Activated CD8-positive, alpha-beta memory T cell treated with anti-CD3 and anti-CD28 coated beads for 1 hour (primary cell): ENCODE measurements around the gene PTDSS2.

Source experiments
- DNase-seq, 2 donors: peaks; one replicate each; pipeline ENCODE4 v3.0.0-alpha.2; 2020; ENCODE audit warnings: low read depth in 1 of 2; ENCODE audit errors: extremely low read depth in 1 of 2

The PTDSS2 gene

DNA sequence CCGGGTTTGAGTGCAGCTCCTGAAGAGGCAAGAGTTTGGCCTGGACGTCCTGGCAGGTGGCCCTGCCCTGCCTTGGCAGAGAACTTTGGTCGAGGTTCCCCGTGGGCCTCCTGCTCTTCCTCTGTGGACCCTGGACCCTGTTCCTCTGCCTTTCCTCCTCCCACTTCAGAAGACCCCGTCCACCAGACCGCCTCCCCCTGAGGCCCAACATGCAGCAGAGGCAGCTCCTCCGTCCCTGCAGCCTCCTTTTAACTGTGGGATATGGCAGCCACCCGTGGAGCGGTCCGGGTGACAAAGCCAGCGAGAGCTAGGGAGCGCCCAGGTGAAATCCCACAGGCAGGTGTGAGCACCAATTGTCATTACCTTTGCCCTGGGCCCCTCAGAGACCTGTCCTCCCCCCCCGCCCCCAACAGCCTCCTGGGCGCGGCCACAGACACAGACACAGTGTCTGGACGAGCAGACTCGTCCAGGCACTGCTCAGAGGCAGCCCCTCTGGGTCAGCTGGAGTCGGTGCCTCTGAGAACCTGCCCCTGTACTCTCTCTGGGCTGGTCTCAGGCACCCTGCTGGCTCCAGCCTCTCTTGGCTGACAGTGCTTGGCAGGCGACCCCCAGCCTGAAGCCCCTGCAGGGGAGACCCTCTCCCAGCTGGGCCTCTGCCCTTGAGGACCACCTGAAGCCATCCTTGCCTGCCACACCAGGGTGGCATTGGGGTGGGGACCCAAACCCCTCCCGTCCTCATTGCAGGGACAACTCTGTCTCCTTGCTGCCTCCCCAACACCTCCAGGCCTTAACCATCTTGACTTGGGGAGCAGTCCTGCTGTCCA lies 4.1 kb upstream of the PTDSS2 start:
- no peak for DNase-seq

DNA sequence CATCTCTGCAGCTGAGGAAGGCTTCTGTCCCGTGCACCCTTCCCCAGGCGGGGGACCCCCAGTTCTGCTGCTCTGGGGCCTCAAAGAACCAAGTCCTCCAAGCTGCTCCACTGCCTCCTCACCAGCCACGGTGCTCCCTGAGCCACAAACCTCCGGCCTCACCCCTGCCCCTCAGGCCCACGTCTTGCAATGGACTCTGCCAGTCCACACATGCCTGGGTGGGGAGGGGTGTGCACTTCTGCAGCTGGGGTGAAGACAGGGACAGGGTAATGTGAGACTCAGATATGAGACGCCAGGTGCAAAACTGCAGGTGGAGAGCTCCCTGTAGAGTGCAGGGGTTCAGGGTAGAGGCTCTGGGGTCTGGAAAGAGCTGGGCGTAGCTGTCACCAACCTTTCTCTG lies 3.2 kb upstream of the PTDSS2 start:
- no peak for DNase-seq

DNA sequence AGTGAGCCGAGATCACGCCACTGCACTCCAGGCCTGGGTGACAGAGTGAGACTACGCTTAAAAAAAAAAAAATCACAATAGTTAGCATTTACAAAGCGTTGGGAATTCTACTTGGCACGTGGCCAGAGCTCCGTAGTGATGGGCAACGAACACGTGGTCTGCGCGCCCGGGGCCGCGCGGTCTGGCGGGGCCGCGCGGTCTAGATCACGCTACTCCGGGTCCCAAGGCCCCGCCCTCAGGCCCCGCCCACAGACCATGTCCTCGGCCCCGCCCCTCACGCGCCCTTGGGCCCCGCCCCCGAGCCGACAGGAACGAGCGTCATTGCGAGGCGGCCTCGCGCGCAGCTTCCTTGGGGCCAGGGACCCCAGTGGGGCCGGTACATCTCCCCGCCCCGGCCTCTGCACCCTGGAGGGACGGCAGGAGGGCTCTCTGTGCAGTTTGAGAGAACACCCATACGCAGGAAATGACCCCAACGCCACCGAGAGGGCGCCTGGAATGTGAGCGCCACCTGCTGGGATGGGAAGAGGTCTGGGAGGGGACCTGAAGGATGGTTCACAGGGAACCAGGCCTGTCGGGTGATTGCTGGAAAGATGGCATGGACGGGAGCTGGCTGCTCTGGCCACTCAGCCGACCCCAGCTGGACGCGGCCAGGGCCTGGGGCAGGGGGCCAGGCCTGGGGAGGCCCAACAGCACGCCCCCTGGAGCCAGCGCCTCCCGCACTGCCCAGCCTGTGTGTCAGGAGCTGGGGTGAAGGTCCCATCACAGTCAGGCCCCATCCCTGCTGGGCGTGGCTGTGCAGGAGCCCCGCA lies 2.0 kb upstream of the PTDSS2 start:
- peak; percentile 79 to 96 for DNase-seq

GRCh38 chr11:450809-451451 lies 851 bp downstream of the PTDSS2 start:
- DNase-seq = peak; percentile 57 to 62

DNA sequence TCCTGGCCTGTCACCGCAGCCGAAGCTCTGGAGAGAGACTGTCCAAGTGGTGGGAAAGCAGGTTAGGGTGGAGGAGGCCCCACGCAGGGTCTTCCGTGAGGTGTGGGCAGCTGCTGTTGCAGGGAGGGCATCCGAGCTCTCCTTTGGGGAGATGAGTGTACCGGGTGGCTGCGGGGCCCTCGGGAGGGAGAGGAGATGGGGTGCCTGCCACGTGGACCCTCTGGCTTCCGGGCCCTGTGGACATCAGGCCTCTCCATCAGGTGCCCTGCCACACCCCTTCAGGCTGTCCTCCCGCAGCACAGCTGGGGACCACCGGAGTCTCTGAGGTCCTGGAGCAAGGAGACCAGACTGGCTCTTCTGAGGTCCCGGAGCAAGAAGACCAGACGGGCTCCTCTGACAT lies 1.7 kb downstream of the PTDSS2 start:
- no peak for DNase-seq

- no peak for DNase-seq
Measured at GRCh38 chr11:452203-452744, 2.2 kb downstream of the PTDSS2 start.

GRCh38 chr11:452916-453527 lies 2.9 kb downstream of the PTDSS2 start:
- DNase-seq = no peak

- DNase-seq = no peak
Measured at GRCh38 chr11:453564-453963, 3.5 kb downstream of the PTDSS2 start.

GRCh38 chr11:454043-454442 lies 4.0 kb downstream of the PTDSS2 start:
- no peak for DNase-seq

GRCh38 chr11:454801-455565 lies 4.9 kb downstream of the PTDSS2 start:
- no peak for DNase-seq

GRCh38 chr11:455566-456147 lies 5.6 kb downstream of the PTDSS2 start:
- DNase-seq = no peak

DNA sequence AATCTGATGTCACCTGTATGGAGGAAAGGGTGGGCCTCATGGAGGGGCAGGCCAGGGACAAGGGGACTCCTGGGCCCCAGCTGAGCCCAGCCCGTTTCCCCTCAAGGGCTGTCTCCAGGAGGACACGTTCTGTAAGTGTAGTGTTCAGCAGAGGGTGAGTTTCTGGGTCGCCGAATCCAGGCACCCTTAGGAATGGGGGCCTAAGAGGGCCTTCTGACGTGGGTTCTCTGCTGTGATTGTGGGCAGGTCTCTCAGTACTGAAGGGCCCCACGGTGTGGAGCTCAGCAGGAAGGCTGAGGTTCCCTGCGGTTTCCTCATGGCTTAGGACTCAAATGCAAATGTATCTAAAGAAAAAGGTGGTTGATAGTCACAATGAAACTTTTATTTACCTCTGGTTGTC lies 6.5 kb downstream of the PTDSS2 start:
- no peak for DNase-seq

- DNase-seq = no peak
Measured at GRCh38 chr11:457111-457760, 7.2 kb downstream of the PTDSS2 start.

DNA sequence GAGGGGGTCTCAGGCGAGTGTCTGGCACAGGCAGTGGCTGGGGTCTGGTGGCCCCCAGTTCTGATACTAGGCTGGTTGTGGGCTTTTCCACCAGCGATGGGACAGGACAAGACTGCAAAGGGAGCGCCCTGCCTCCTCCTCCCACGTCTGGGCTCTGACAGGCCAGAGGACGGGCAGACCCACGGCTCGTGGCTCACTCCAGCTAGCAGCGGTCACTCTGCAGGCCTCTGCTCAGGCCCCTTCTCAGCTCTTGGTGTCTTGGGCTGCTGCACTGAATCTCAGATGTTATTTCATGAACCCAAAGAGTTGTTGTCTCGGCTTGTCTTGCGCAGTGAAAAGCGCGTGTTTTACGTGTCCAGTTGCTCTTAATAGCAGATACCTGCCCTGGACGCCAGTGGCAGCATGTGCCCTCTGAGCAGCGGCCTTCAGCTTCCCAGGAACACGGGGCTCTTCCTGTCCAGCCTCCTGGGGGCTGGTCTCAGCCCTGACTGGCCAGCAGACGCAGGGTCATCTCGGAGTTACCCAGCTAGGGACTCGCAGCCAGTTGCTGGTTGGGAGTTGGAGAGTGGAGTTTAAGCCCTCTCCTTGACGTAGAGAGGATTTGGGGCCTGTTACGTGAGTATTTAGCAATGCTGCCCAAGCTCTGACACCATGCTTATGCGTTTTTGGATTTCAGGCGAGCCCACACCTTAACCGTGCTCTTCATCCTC lies 9.6 kb downstream of the PTDSS2 start:
- no peak for DNase-seq

DNA sequence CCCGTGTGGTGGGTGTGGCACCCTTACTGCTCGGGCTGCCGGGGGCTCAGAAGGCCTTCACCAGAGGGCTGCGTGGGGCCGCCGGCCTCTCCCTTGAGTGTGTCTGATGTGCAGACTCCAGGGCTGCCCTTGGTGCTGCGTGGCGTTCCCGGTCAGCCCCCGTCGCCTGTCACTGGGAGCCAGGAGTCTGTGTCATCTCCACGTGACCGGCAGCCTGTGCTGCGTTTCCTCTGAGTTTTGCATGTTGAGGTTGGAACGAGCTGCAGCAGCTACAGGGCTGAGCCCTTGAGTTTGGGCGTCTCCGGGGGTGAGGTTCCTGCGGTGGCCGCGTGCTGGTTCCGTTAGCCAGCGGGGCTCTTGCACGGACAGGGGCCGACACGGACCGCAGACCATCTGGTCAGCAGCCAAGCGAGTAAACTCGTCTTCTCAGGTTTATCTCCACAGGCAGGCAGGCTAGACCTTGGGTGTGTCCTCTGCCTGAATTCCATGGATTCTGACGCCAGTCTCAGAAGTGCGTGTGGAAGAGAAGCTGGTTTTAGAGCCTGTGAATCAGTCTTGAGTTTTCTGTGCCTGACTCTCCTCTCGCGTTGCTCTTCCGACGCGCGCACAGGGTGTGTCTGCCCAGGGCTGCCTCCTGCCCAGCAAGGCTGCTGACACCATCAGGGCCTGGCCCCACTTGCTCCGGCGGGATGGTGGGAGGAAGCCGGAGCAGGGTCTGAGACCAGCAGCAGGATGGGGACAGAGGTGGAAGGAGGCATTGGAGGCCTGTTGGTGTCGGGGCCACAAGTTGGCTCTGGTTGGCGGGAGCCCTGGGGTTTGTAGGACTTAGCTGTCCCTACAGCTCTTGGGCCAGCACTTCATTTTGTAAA lies 10.5 kb downstream of the PTDSS2 start:
- no peak for DNase-seq

- no peak for DNase-seq
Measured at GRCh38 chr11:461626-462025, 11.5 kb downstream of the PTDSS2 start.

DNA sequence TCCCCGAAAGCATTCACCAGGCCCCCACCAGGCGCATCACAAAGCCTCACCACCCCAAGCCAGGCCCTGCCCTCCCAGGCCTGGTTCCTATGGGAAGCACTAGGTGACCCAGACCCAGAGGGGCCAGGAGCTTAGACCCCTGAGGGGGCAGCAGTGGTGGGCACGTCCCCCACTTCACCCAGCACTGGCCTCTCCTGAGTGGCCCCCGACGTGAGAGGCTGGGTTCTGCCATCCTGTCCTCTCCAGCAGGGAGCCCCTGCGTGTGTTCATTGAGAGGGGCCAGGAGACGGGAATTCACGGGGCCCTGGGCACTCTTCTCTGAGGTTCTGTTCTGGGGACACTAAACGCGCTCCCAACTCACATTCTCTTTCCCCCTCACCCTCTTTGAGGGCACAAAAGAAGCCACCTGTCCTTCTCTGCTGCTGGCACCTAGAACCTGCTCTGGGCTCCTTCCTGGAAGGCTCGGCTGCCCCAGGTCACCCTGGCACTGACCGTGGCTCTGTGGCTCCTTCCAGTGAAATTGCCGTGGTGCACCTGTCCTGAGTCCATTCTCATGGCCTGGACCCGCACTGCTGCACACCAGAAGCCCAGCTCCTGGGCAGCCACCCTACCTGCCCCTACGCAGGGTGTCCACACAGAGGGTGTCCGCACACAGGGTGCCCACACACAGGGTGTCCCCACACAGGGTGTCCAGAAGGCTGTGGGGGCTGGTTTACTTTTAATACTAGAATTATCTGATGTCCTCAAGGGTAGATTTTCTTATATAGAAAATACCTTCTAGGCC lies 12.2 kb downstream of the PTDSS2 start:
- DNase-seq = no peak
